GM12891 (cell line): Measurements from ENCODE around the gene OR51G1.

Experiments used
- PAX5 ChIP-seq: IDR thresholded peaks from 2 replicates; pipeline ENCODE4 v1.6.1; 2011; ENCODE audit warnings: low read length, moderate library complexity, mild to moderate bottlenecking; ENCODE audit not compliant: insufficient read depth, severe bottlenecking
- POLR2A ChIP-seq: IDR thresholded peaks from 2 replicates; pipeline ENCODE4 v1.6.1; 2011; ENCODE audit warnings: low read depth, low read length, control low read depth
- POLR2AphosphoS5 ChIP-seq: IDR thresholded peaks from 2 replicates; pipeline ENCODE4 v1.6.1; 2011; ENCODE audit warnings: low read depth, low read length, control low read depth
- TAF1 ChIP-seq: IDR thresholded peaks from 2 replicates; pipeline ENCODE4 v1.6.1; 2011; ENCODE audit warnings: low read depth, low read length, control low read depth

- TF ChIP-seq POLR2A, result no peak
- no peak for TF ChIP-seq POLR2AphosphoS5
- TF ChIP-seq TAF1, result no peak
- TF ChIP-seq PAX5, result no peak
Measured at GRCh38 chr11:4924239-4924638, at the start of gene OR51G1.
